ENCODE results near the gene CHST8. TPM values are rescaled to one million over a fixed set of nuclear protein-coding genes. Genes with fewer than 3 reads are reported as not detected.

Gene CHST8
- polyA plus RNA-seq, 2 of the 4 experiments (the other 2 are of a cell fraction): not detected

DNA sequence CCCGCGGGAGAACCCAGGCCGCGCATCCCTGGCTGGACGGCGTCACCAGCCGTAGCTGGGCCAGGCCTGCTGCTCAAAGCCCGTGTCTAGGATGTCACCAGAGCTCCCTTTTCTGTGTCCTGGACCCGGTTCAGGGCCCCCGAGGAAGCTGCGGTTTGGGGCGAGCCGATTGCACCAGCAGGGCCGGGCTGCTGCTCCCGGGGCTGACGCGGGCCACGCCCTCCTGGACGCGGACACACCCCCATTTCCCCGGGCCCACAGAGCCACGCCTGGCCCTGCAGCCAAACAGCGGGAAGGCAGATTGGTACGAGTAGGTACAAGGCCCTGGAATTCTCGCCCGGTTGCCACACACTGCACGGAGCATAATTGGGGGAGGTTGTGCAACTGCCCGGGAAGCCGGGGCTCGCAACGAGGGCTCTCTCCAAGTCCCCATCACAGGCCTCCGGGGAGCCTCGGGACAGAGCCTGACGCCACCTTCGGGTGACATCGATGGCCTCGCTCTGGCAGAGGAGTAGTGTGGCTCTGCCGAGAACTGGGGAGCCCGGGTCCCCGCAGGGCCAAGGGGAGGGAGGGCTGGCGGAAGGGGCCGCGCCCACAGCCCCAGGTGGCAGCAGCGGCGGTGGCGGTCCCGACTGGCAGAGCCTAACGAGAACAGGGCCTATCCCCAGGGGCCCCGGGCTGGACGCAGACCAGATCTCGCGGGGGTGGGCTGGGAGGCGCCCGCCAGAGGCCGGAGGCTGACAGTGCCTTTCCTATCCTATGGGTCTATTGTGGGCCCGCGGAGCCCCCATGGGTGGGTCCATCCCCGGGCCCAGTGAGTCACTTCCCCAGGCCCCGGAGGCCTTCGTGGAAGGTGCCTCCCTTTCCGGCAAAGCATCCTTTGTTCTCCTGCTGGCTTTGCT lies 198.4 kb downstream of the CHST8 start:
- Histone ChIP-seq H3K4me1 (peaks cover 24% of the 10 kb centered on the region), H3K4me2 (peak overlapping the region; percentile 81), H3K27ac (peak overlapping the region; percentile 67 to 84), H3K4me3 (peak overlapping the region; percentile 35), H3K9me3 (no peaks in the 10 kb centered on the region)
- WGBS (ENCODE audit: missing lambda C conversion rate): 40% methylated on average over 60 of the region's 61 CpGs
- TF ChIP-seq SREBF2 (IDR thresholded peaks at IDR 0.05) (no peak), HOXB13 (CRISPR knock-in tag; IDR thresholded peaks at IDR 0.05; ENCODE audit: low read depth) (no peak), E2F6 (IDR thresholded peaks at IDR 0.05; ENCODE audit: borderline replicate concordance, low read depth) (peak; percentile 83), CTCF (IDR thresholded peaks at IDR 0.05) (peak; percentile 13; the same call in 1 of the 3 replicates), HOXA7 (CRISPR knock-in tag; IDR thresholded peaks at IDR 0.05) (no peak), RAD21 (conservative IDR thresholded peaks at IDR 0.05 in 1 of 2, IDR thresholded peaks at IDR 0.05 in 1 of 2) (peak in 1 of 2 experiments; percentile 26; a peak in 1 of 5 replicates), JUN (IDR thresholded peaks at IDR 0.05) (peak in 1 of 2 experiments; percentile 50; a peak in 3 of 5 replicates), CEBPB (IDR thresholded peaks at IDR 0.05) (peak; percentile 77 to 78; a peak in 3 of 4 replicates), POLR2A (IDR thresholded peaks at IDR 0.05; ENCODE audit: low read length) (no peak)
- TF ChIP-seq, protein P1, sequence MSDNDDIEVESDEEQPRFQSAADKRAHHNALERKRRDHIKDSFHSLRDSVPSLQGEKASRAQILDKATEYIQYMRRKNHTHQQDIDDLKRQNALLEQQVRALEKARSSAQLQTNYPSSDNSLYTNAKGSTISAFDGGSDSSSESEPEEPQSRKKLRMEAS (IDR thresholded peaks at IDR 0.05): peak; percentile 75
- ATAC-seq (peak; percentile 90 to 92), FAIRE-seq (no peak), DNase-seq (ENCODE audit: low read depth in 1 of 2, low spot score in 1 of 2) (peak; percentile 76 to 93)
- ChIA-PET POLR2A (interaction anchor here (1.7 to 2.0 kb wide), 3 partner anchors 16 to 25 kb away, joined by 6 to 14 read pairs (median 6); partner anchors contain the start of gene KCTD15), CTCF (interaction anchor here (0.7 to 5.3 kb wide), 12 partner anchors 24 to 326 kb away, joined by 3 to 44 read pairs (median 4); partner anchors contain the start of gene KCTD15)

DNA sequence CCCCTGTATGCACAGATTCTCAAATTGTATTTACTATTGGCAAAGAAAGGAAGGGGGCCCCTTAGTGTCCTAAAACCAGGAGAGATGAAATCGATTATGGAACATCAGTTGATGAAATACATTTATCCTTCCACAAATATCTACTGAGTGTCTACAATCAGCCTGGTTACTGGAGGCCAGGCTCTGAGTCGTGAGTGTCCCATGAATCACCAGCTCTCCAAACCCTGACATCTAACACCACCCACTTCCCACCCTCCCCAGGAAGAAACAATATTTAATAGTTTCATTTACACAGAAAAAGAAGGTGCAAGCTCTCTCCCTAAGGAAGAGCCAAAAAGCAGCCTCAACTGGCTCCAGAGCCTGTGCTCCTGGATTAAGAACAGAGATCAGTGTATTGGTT lies 200.1 kb downstream of the CHST8 start:
- ChIA-PET CTCF (interaction anchor here (0.9 to 1.6 kb wide), 6 partner anchors 27 to 274 kb away, joined by 3 to 8 read pairs (median 5); no protein-coding TSS in a partner anchor), POLR2A (no interaction called here)
- no peak overlapping the region for H3K27ac ChIP-seq
- DNase-seq (ENCODE audit: low read depth in 1 of 2, low spot score in 1 of 2) (no peak), FAIRE-seq (no peak), ATAC-seq (no peak)
- 11% methylated on average over 2 of the region's 2 CpGs for WGBS (ENCODE audit: missing lambda C conversion rate)
- H3K9me3 ChIP-seq: no peaks in the 10 kb centered on the region
- H3K4me1 ChIP-seq: peaks cover 13% of the 10 kb centered on the region
- H3K4me3 ChIP-seq: no peak overlapping the region
- H3K4me2 ChIP-seq: no peak overlapping the region
- no peak for TF ChIP-seq POLR2A (IDR thresholded peaks at IDR 0.05; ENCODE audit: low read length)
- TF ChIP-seq KDM1A (IDR thresholded peaks at IDR 0.05; ENCODE audit: low read depth): no peak
- no peak for TF ChIP-seq JUN (IDR thresholded peaks at IDR 0.05)
- no peak for TF ChIP-seq SMC3 (IDR thresholded peaks at IDR 0.05)
- TF ChIP-seq BCL3 (IDR thresholded peaks at IDR 0.05): no peak
- TF ChIP-seq CHD2 (IDR thresholded peaks at IDR 0.05; ENCODE audit: low read length, partially characterized antibody): no peak
- no peak for TF ChIP-seq ZNF302 (CRISPR knock-in tag; IDR thresholded peaks at IDR 0.05)
- no peak for TF ChIP-seq CHD4 (IDR thresholded peaks at IDR 0.05; ENCODE audit: borderline replicate concordance)
- no peak for TF ChIP-seq RCOR1 (IDR thresholded peaks at IDR 0.05; ENCODE audit: low read depth, low read length)
- no peak for TF ChIP-seq FOSL2 (IDR thresholded peaks at IDR 0.05)
- TF ChIP-seq FOSL2 (CRISPR knock-in tag; IDR thresholded peaks at IDR 0.05): no peak

Other genes with a start within 250 kb of the CHST8 start
- gene CEBPG, start 248.2 kb upstream of the CHST8 start, polyA plus RNA-seq (2011; rRNA removed): 104 and 138 TPM in 2 replicates
- gene CEBPG, start 248.2 kb upstream of the CHST8 start, polyA plus RNA-seq (2017; fragmentation: RNase III; extraction: RNeasy Plus Mini Kit Qiagen cat#74134 plus additional on column Dnase treatment): 34.0 to 35.7 TPM (median 34.3 TPM) in 3 replicates
- 85.5 and 99.5 TPM in 2 replicates for gene PEPD, start 100.2 kb upstream of the CHST8 start, polyA plus RNA-seq (2011; rRNA removed)
- gene PEPD, start 100.2 kb upstream of the CHST8 start, polyA plus RNA-seq (2017; fragmentation: RNase III; extraction: RNeasy Plus Mini Kit Qiagen cat#74134 plus additional on column Dnase treatment): 85.3 to 100 TPM (median 95.5 TPM) in 3 replicates
- 54.0 and 55.7 TPM in 2 replicates for gene KCTD15, start 174.9 kb downstream of the CHST8 start, polyA plus RNA-seq (2011; rRNA removed)
- gene KCTD15, start 174.9 kb downstream of the CHST8 start, polyA plus RNA-seq (2017; fragmentation: RNase III; extraction: RNeasy Plus Mini Kit Qiagen cat#74134 plus additional on column Dnase treatment): 53.4 to 56.5 TPM (median 55.7 TPM) in 3 replicates